ENCODE results near the gene TMEM163. TPM values are rescaled to one million over a fixed set of nuclear protein-coding genes. Genes with fewer than 3 reads are reported as not detected.

TMEM163 gene
- polyA plus RNA-seq, 1 donor from 2014 or later = 3.5 TPM

GRCh38 chr2:134668821-134669220, 50.0 kb downstream of the TMEM163 start:
- Histone ChIP-seq H3K9me2 (ENCODE audit: insufficient read depth, low read length) (no peaks in the 10 kb centered on the region), H4K20me1 (ENCODE audit: insufficient read depth) (no peaks in the 10 kb centered on the region), H3K4me3 (ENCODE audit: low read length) (no peak overlapping the region), H3K27me3 (ENCODE audit: insufficient read depth, low read depth, low read length) (no peaks in the 10 kb centered on the region), H3K9me3 (ENCODE audit: low read length) (no peaks in the 10 kb centered on the region), H3K79me2 (replicated peaks; ENCODE audit: insufficient read depth, low read length) (no peaks in the 10 kb centered on the region), H3F3A (ENCODE audit: insufficient read depth, low read length, poor library complexity, severe bottlenecking) (no peaks in the 10 kb centered on the region), H3K9ac (ENCODE audit: low read length) (no peak overlapping the region), H3K4me2 (ENCODE audit: low read length) (no peak overlapping the region), H3K27ac (ENCODE audit: low read length) (no peak overlapping the region), H2AFZ (ENCODE audit: low read depth, low read length) (no peak overlapping the region), H3K36me3 (ENCODE audit: insufficient read depth, low read length) (no peaks in the 10 kb centered on the region)
- TF ChIP-seq MXI1 (conservative IDR thresholded peaks at IDR 0.05; ENCODE audit: poor library complexity, severe bottlenecking) = no peak
- TF ChIP-seq EP300 (conservative IDR thresholded peaks at IDR 0.05; ENCODE audit: poor library complexity, severe bottlenecking) = no peak
- no peak for TF ChIP-seq EZH2 (IDR thresholded peaks at IDR 0.05; ENCODE audit: borderline replicate concordance, insufficient read depth, low read length, poor library complexity, severe bottlenecking)
- TF ChIP-seq SMC3 (conservative IDR thresholded peaks at IDR 0.05; ENCODE audit: poor library complexity) = no peak
- no peak for TF ChIP-seq TAF1 (IDR thresholded peaks at IDR 0.05; ENCODE audit: low read depth)
- no peak for TF ChIP-seq POLR2AphosphoS5 (IDR thresholded peaks at IDR 0.05)
- no peak for TF ChIP-seq RAD21 (conservative IDR thresholded peaks at IDR 0.05)
- TF ChIP-seq, protein P1, sequence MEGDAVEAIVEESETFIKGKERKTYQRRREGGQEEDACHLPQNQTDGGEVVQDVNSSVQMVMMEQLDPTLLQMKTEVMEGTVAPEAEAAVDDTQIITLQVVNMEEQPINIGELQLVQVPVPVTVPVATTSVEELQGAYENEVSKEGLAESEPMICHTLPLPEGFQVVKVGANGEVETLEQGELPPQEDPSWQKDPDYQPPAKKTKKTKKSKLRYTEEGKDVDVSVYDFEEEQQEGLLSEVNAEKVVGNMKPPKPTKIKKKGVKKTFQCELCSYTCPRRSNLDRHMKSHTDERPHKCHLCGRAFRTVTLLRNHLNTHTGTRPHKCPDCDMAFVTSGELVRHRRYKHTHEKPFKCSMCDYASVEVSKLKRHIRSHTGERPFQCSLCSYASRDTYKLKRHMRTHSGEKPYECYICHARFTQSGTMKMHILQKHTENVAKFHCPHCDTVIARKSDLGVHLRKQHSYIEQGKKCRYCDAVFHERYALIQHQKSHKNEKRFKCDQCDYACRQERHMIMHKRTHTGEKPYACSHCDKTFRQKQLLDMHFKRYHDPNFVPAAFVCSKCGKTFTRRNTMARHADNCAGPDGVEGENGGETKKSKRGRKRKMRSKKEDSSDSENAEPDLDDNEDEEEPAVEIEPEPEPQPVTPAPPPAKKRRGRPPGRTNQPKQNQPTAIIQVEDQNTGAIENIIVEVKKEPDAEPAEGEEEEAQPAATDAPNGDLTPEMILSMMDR (IDR thresholded peaks at IDR 0.05; ENCODE audit: poor library complexity, severe bottlenecking) = no peak
- no peak for TF ChIP-seq REST (IDR thresholded peaks at IDR 0.05; ENCODE audit: borderline replicate concordance)

DNA sequence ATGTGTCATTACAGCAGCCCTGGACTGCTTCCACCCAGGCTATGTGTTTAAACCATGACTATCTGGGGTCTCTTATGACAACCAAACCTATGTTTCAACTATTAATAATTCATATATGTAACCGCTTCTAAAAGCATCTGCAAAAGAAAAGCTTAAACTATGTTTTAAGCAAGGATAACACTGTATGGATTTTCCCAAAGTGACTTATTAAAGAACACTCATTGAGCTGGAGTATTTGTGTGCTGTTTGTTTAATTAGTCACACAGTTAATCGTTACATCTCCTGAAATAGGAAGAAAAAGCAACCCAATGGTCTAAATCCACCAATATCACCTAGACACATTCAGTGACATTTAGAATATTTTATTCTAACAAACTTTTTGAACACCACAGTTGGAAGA, 51.3 kb downstream of the TMEM163 start:
- H3K27me3 ChIP-seq (ENCODE audit: insufficient read depth, low read depth, low read length) = no peaks in the 10 kb centered on the region
- no peak overlapping the region for H3K9ac ChIP-seq (ENCODE audit: low read length)
- H3K4me2 ChIP-seq (ENCODE audit: low read length) = no peak overlapping the region
- no peaks in the 10 kb centered on the region for H4K20me1 ChIP-seq (ENCODE audit: insufficient read depth)
- TF ChIP-seq EZH2 (IDR thresholded peaks at IDR 0.05; ENCODE audit: borderline replicate concordance, insufficient read depth, low read length, poor library complexity, severe bottlenecking) (no peak), EP300 (conservative IDR thresholded peaks at IDR 0.05; ENCODE audit: poor library complexity, severe bottlenecking) (no peak), RAD21 (conservative IDR thresholded peaks at IDR 0.05) (no peak)
- no peaks in the 10 kb centered on the region for H3K36me3 ChIP-seq (ENCODE audit: insufficient read depth, low read length)
- H3K4me3 ChIP-seq (ENCODE audit: low read length) = no peak overlapping the region
- no peak overlapping the region for H3K27ac ChIP-seq (ENCODE audit: low read length)
- H2AFZ ChIP-seq (ENCODE audit: low read depth, low read length) = no peak overlapping the region
- no peaks in the 10 kb centered on the region for H3F3A ChIP-seq (ENCODE audit: insufficient read depth, low read length, poor library complexity, severe bottlenecking)
- no peaks in the 10 kb centered on the region for H3K79me2 ChIP-seq (replicated peaks; ENCODE audit: insufficient read depth, low read length)
- H3K9me2 ChIP-seq (ENCODE audit: insufficient read depth, low read length) = no peaks in the 10 kb centered on the region
- H3K9me3 ChIP-seq (ENCODE audit: low read length) = no peaks in the 10 kb centered on the region

DNA sequence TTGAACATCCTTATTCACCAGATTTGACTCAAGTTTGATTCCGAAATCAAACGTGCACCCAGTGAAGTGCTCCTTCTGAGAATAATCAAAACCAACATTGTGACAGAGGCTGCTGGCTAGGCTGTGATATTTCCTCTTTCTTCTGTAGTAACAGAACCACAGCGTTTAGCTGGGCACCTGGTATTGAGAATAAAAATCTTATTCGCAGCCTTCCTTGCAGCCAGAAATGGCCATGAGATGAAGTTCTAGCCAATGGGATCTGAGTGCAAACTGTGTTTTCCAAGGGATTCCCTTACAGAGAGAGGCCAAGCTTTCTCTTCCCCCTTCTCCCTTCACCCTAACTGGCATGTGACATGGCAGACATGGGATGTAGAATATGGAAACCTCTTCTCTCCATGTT, 51.7 kb downstream of the TMEM163 start:
- no peaks in the 10 kb centered on the region for H3K9me3 ChIP-seq (ENCODE audit: low read length)
- H2AFZ ChIP-seq (ENCODE audit: low read depth, low read length) = no peak overlapping the region
- no peaks in the 10 kb centered on the region for H3K9me2 ChIP-seq (ENCODE audit: insufficient read depth, low read length)
- no peak overlapping the region for H3K9ac ChIP-seq (ENCODE audit: low read length)
- no peaks in the 10 kb centered on the region for H3F3A ChIP-seq (ENCODE audit: insufficient read depth, low read length, poor library complexity, severe bottlenecking)
- no peak overlapping the region for H3K4me2 ChIP-seq (ENCODE audit: low read length)
- no peak overlapping the region for H3K4me3 ChIP-seq (ENCODE audit: low read length)
- no peaks in the 10 kb centered on the region for H4K20me1 ChIP-seq (ENCODE audit: insufficient read depth)
- H3K27me3 ChIP-seq (ENCODE audit: insufficient read depth, low read depth, low read length) = no peaks in the 10 kb centered on the region
- no peaks in the 10 kb centered on the region for H3K36me3 ChIP-seq (ENCODE audit: insufficient read depth, low read length)
- TF ChIP-seq EP300 (conservative IDR thresholded peaks at IDR 0.05; ENCODE audit: poor library complexity, severe bottlenecking) (no peak), SMC3 (conservative IDR thresholded peaks at IDR 0.05; ENCODE audit: poor library complexity) (no peak), EZH2 (IDR thresholded peaks at IDR 0.05; ENCODE audit: borderline replicate concordance, insufficient read depth, low read length, poor library complexity, severe bottlenecking) (no peak), RAD21 (conservative IDR thresholded peaks at IDR 0.05) (no peak), MXI1 (conservative IDR thresholded peaks at IDR 0.05; ENCODE audit: poor library complexity, severe bottlenecking) (no peak)
- TF ChIP-seq, protein P1 (IDR thresholded peaks at IDR 0.05; ENCODE audit: poor library complexity, severe bottlenecking) = no peak
- no peaks in the 10 kb centered on the region for H3K79me2 ChIP-seq (replicated peaks; ENCODE audit: insufficient read depth, low read length)
- H3K27ac ChIP-seq (ENCODE audit: low read length) = no peak overlapping the region
